PC-3 (cell line): Measurements from ENCODE around the gene SLC22A1.

Source experiments
- EZH2phosphoT487 ChIP-seq: fragments of 300-600 bp; sonication (generic); IDR thresholded peaks from 2 replicates; pipeline ENCODE4 v1.6.1; 2018; ENCODE audit warnings: mild to moderate bottlenecking, antibody characterized with exemption, low read length, borderline replicate concordance
- TF ChIP-seq, protein P1 (sequence below): fragments of 300-600 bp; sonication (generic); conservative IDR thresholded peaks from 2 replicates; pipeline ENCODE4 v1.5.1; 2017; ENCODE audit warnings: antibody characterized with exemption, low read depth, mild to moderate bottlenecking, low read length

- no peak for TF ChIP-seq EZH2phosphoT487
- TF ChIP-seq, protein P1, sequence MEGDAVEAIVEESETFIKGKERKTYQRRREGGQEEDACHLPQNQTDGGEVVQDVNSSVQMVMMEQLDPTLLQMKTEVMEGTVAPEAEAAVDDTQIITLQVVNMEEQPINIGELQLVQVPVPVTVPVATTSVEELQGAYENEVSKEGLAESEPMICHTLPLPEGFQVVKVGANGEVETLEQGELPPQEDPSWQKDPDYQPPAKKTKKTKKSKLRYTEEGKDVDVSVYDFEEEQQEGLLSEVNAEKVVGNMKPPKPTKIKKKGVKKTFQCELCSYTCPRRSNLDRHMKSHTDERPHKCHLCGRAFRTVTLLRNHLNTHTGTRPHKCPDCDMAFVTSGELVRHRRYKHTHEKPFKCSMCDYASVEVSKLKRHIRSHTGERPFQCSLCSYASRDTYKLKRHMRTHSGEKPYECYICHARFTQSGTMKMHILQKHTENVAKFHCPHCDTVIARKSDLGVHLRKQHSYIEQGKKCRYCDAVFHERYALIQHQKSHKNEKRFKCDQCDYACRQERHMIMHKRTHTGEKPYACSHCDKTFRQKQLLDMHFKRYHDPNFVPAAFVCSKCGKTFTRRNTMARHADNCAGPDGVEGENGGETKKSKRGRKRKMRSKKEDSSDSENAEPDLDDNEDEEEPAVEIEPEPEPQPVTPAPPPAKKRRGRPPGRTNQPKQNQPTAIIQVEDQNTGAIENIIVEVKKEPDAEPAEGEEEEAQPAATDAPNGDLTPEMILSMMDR = no peak
Measured at GRCh38 chr6:160127270-160128124, 5.9 kb downstream of the SLC22A1 start.
